IMR-90 (cell line): ENCODE measurements around the gene FAM20C. TPM values are rescaled to one million over a fixed set of nuclear protein-coding genes. Genes with fewer than 3 reads are reported as not detected.

ENCODE experiments used
- ATAC-seq: fragments of 200-7000 bp; cut with Tn5 transposase; 2 replicates; pipeline ENCODE4 v1.9.1; 2020; ENCODE audit warnings: low read depth, mild to moderate bottlenecking, moderate library complexity
- BruUV-seq: library from RNA; stranded (reverse); fragments of 400-500 nt; replicated peaks from 2 replicates; lab custom pipeline; 2021; lab: Mats Ljungman, UMichigan
- CTCF ChIA-PET: fragments of 300-600 bp; formaldehyde crosslinking; extraction: SDS; loops from one replicate; lab custom pipeline; 2021; ENCODE audit warnings: antibody characterized with exemption; lab: Yijun Ruan, JAX
- POLR2A ChIA-PET: fragments of 300-600 bp; sonication (Branson Sonifier 250); formaldehyde crosslinking; loops from one replicate; lab custom pipeline; 2022; ENCODE audit warnings: antibody characterized with exemption; ENCODE audit not compliant: unreplicated experiment; lab: Charles Lee
- DNase-seq: peaks from one replicate; pipeline ENCODE4 v3.0.0; 2013
- H2AFZ ChIP-seq: replicated peaks from 2 replicates; pipeline ENCODE3; 2013; ENCODE audit warnings: low read length, mild to moderate bottlenecking; ENCODE audit not compliant: poor library complexity
- H2AK5ac ChIP-seq: 2 replicates; pipeline ENCODE4 v1.6.1; 2013; ENCODE audit warnings: low read depth, low read length, inconsistent platforms
- H2AK9ac ChIP-seq: replicated peaks from 2 replicates; pipeline ENCODE3; 2013; ENCODE audit warnings: mild to moderate bottlenecking, low read depth, low read length, moderate library complexity; ENCODE audit not compliant: poor library complexity
- H2BK120ac ChIP-seq: 2 replicates; pipeline ENCODE4 v1.6.1; 2013; ENCODE audit warnings: low read depth, low read length, inconsistent platforms
- H2BK15ac ChIP-seq: 3 replicates; pipeline ENCODE4 v1.6.1; 2013; ENCODE audit warnings: low read depth, low read length, inconsistent platforms
- H2BK20ac ChIP-seq: 2 replicates; pipeline ENCODE4 v1.6.1; 2013; ENCODE audit warnings: low read depth, mild to moderate bottlenecking, inconsistent platforms, low read length, moderate library complexity
- H2BK5ac ChIP-seq: 2 replicates; pipeline ENCODE4 v1.6.1; 2013; ENCODE audit warnings: mild to moderate bottlenecking, low read depth, low read length, inconsistent platforms; ENCODE audit not compliant: poor library complexity, severe bottlenecking
- H3K14ac ChIP-seq: replicated peaks from 2 replicates; pipeline ENCODE4 v1.6.1; 2013; ENCODE audit warnings: low read depth, low read length, inconsistent platforms
- H3K18ac ChIP-seq: 2 replicates; pipeline ENCODE4 v1.6.1; 2013; ENCODE audit warnings: low read depth, low read length, control low read depth
- H3K23ac ChIP-seq: 2 replicates; pipeline ENCODE4 v1.6.1; 2013; ENCODE audit warnings: low read depth, low read length, inconsistent platforms
- H3K27ac ChIP-seq: 2 replicates; pipeline ENCODE4 v1.5.1; 2013; ENCODE audit warnings: mild to moderate bottlenecking, control low read depth, low read length; ENCODE audit not compliant: insufficient read depth
- H3K27me3 ChIP-seq: 2 replicates; pipeline ENCODE4 v1.6.1; 2013; ENCODE audit warnings: low read length; ENCODE audit not compliant: control insufficient read depth, insufficient read depth
- H3K36me3 ChIP-seq: 2 replicates; pipeline ENCODE4 v1.6.1; 2013; ENCODE audit warnings: low read length, mixed read lengths; ENCODE audit not compliant: control insufficient read depth, insufficient read depth
- H3K4ac ChIP-seq: 2 replicates; pipeline ENCODE4 v1.6.1; 2013; ENCODE audit warnings: low read depth, low read length, inconsistent platforms
- H3K4me1 ChIP-seq: 2 replicates; pipeline ENCODE4 v1.6.1; 2013; ENCODE audit warnings: low read length, mixed read lengths; ENCODE audit not compliant: control insufficient read depth, insufficient read depth
- H3K4me2 ChIP-seq: 2 replicates; pipeline ENCODE4 v1.6.1; 2013; ENCODE audit warnings: low read depth, mild to moderate bottlenecking, control low read depth, low read length, moderate library complexity
- H3K4me3 ChIP-seq: 2 replicates; pipeline ENCODE4 v1.5.1; 2013; ENCODE audit warnings: low read depth, mild to moderate bottlenecking, control low read depth, low read length, moderate library complexity; ENCODE audit not compliant: insufficient read depth
- H3K56ac ChIP-seq: 2 replicates; pipeline ENCODE4 v1.6.1; 2013; ENCODE audit warnings: low read length, inconsistent platforms; ENCODE audit not compliant: insufficient read depth; ENCODE audit errors: extremely low read depth
- H3K79me1 ChIP-seq, 2 experiments: 2 replicates each; pipeline ENCODE4 v1.6.1; 2013; ENCODE audit warnings: low read length in 2 of 2, inconsistent platforms in 1 of 2, low read depth in 1 of 2
- H3K9ac ChIP-seq: 2 replicates; pipeline ENCODE4 v1.6.1; 2013; ENCODE audit warnings: low read depth, low read length, control low read depth
- H3K9me1 ChIP-seq: 2 replicates; pipeline ENCODE4 v1.6.1; 2013; ENCODE audit warnings: low read length, inconsistent platforms; ENCODE audit not compliant: insufficient read depth
- H3K9me3 ChIP-seq: 2 replicates; pipeline ENCODE4 v1.6.1; 2013; ENCODE audit warnings: low read length; ENCODE audit not compliant: control insufficient read depth, insufficient read depth
- H4K20me1 ChIP-seq: 2 replicates; pipeline ENCODE4 v1.6.1; 2013; ENCODE audit warnings: low read length, inconsistent platforms; ENCODE audit not compliant: insufficient read depth
- H4K5ac ChIP-seq: 2 replicates; pipeline ENCODE4 v1.6.1; 2013; ENCODE audit warnings: mild to moderate bottlenecking, low read depth, low read length, control low read depth
- H4K8ac ChIP-seq, 2 experiments: 2 replicates each; pipeline ENCODE4 v1.6.1; 2013; ENCODE audit warnings: low read depth in 2 of 2, low read length in 2 of 2, control low read depth in 1 of 2, inconsistent platforms in 1 of 2
- H4K91ac ChIP-seq: 2 replicates; pipeline ENCODE4 v1.6.1; 2013; ENCODE audit warnings: low read depth, low read length, inconsistent platforms; ENCODE audit not compliant: insufficient read depth
- BHLHE40 ChIP-seq: fragments of 150-350 bp; IDR thresholded peaks from 2 replicates; pipeline ENCODE4 v1.6.1; 2016; ENCODE audit warnings: mild to moderate bottlenecking, low read depth, low read length
- MAZ ChIP-seq: IDR thresholded peaks from 2 replicates; pipeline ENCODE4 v1.6.1; 2012; ENCODE audit warnings: low read depth, mild to moderate bottlenecking, low read length, improper control_type of control experiment, moderate library complexity, borderline replicate concordance
- WGBS, 2 experiments: methylation state at CpG; one replicate each; pipeline versions ENCODE4 v1.1.5 to v1.1.7; 2013; ENCODE audit warnings: missing lambda C conversion rate in 2 of 2; ENCODE audit not compliant: insufficient read length in 1 of 2; ENCODE audit errors: extremely low coverage in 2 of 2; 5-methylcytosine and 5-hydroxymethylcytosine counted together
- dilution Hi-C: fragments of 300-500 bp; cut with HindIII; formaldehyde crosslinking; loops from one replicate; pipeline ENCODE4 v1.14.3; 2018; ENCODE audit warnings: low sequenced_read_pairs; ENCODE audit not compliant: unreplicated experiment
- in situ Hi-C: fragments of 300-500 bp; cut with MboI; formaldehyde crosslinking; loops from 3 replicates; pipeline ENCODE4 v1.14.3; 2019; ENCODE audit warnings: low sequenced_read_pairs, inconsistent platforms, mixed read lengths
- intact Hi-C: fragments of 100-400 bp; cut with micrococcal nuclease; formaldehyde crosslinking; loops from 2 replicates; pipeline ENCODE4 v1.10.0; 2022
- polyA plus RNA-seq, 3 experiments: library from polyadenylated mRNA; depleted of rRNA; stranded (reverse); fragments of >200 nt; gene quantifications; 2 replicates each; pipeline ENCODE4 v1.2.3, GENCODE V29; 2012; ENCODE audit warnings: low replicate concordance in 1 of 3
- total RNA-seq: library from RNA; depleted of rRNA; stranded (reverse); fragments of >200 nt; gene quantifications from 2 replicates; pipeline ENCODE4 v1.2.3, GENCODE V29; 2012

The FAM20C gene
- total and polyA plus RNA-seq, 2 of the 4 experiments (the other 2 are of a cell fraction) = 7.7 to 36.6 TPM

DNA sequence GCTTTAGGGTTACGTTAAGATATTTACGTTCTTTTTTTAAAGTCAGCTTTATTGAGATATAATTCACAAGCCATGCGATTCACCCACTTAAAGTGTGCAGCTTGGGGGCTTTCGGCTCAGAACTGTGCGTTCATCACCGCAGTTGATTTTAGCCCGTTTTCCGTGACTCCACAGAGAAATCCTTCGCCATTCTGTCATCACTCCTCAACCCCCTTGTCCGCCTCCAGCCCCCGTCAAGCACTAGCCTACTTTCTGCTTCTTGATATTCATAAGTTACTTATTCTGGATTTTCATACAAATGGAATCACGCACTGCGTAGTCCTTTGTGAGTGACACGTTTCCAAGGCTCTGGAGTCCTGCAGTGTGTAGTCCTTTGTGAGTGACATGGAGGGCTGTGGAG is 20.4 kb downstream of the FAM20C start:
- WGBS, 2 experiments = 97% methylated on average over 7 of the region's 14 CpGs; no CpG with 5 or more reads in 1 of the 2 experiments
- Histone ChIP-seq H2BK20ac (no peak overlapping the region), H3K27me3 (no peaks in the 10 kb centered on the region), H3K18ac (no peak overlapping the region), H4K5ac (no peak overlapping the region), H4K91ac (no peak overlapping the region), H3K4me2 (no peak overlapping the region), H4K20me1 (peaks cover 62% of the 10 kb centered on the region), H3K14ac (no peak overlapping the region), H2BK120ac (no peak overlapping the region), H3K23ac (no peak overlapping the region), H3K4ac (no peak overlapping the region), H2AK5ac (no peak overlapping the region), H3K9me3 (no peaks in the 10 kb centered on the region), H3K9ac (no peak overlapping the region), H2AK9ac (no peak overlapping the region), H4K8ac (no peak overlapping the region), H2AFZ (no peak overlapping the region), H2BK15ac (no peak overlapping the region), H2BK5ac (no peak overlapping the region), H3K4me3 (no peak overlapping the region), H3K27ac (no peak overlapping the region), H3K9me1 (peaks cover 20% of the 10 kb centered on the region), H3K4me1 (peaks cover 7% of the 10 kb centered on the region), H3K79me1 (peaks cover 21 to 72% of the 10 kb centered on the region in 2 experiments), H3K36me3 (peaks cover 75% of the 10 kb centered on the region), H3K56ac (no peak overlapping the region)
- no peak for DNase-seq
- POLR2A ChIA-PET = no interaction called here
- in situ Hi-C loops (no loop called here), dilution Hi-C loops (no loop called here), intact Hi-C loops (no loop called here)
- CTCF ChIA-PET = no interaction called here
- no peak for ATAC-seq
- TF ChIP-seq MAZ (no peak), BHLHE40 (no peak)
- no TSS peak for BruUV-seq
